Left ventricle myocardium inferior (tissue), 1 donor: ENCODE measurements around the gene CASP10. TPM values are rescaled to one million over a fixed set of nuclear protein-coding genes. Genes with fewer than 3 reads are reported as not detected.

Experiments used
- DNase-seq: peaks from one replicate; pipeline ENCODE4 v3.0.0-alpha.2; 2020
- H3K27ac ChIP-seq: fragments of 200-600 bp; replicated peaks from 2 replicates; pipeline ENCODE4 v1.8.0; 2021
- H3K27me3 ChIP-seq: fragments of 200-600 bp; 2 replicates; pipeline ENCODE4 v1.8.0; 2021; ENCODE audit warnings: low read depth
- H3K36me3 ChIP-seq: fragments of 200-600 bp; 2 replicates; pipeline ENCODE4 v1.8.0; 2021
- H3K4me1 ChIP-seq: fragments of 200-600 bp; 2 replicates; pipeline ENCODE4 v1.8.0; 2021
- H3K4me3 ChIP-seq: fragments of 200-600 bp; 2 replicates; pipeline ENCODE4 v1.8.0; 2021; ENCODE audit warnings: mild to moderate bottlenecking, moderate library complexity
- H3K9me3 ChIP-seq: fragments of 200-600 bp; replicated peaks from 2 replicates; pipeline ENCODE4 v1.8.0; 2021
- intact Hi-C: fragments of 100-400 bp; cut with micrococcal nuclease; formaldehyde crosslinking; loops from one replicate; pipeline ENCODE4 v1.11.0; 2022
- total RNA-seq: library from RNA; stranded (reverse); fragmentation: NEBNext Ultra II Directional; extraction: Animal tissue kit (Norgen Biotek cat#: 25700); gene quantifications from one replicate; pipeline ENCODE4 v1.2.1, GENCODE V29; 2021
- TF ChIP-seq, protein P1 (sequence below): fragments of 200-600 bp; IDR thresholded peaks from 2 replicates; pipeline ENCODE4 v1.8.0; 2021; ENCODE audit warnings: antibody characterized with exemption, mild to moderate bottlenecking, borderline replicate concordance
- donor health status: DM: no; HTN: yes; CAD: no; lungs with severe emphysema.

Gene CASP10
- total RNA-seq, 1 donor from 2014 or later: 5.4 TPM

- Histone ChIP-seq H3K27ac (no peak overlapping the region), H3K27me3 (no peaks in the 10 kb centered on the region), H3K36me3 (no peaks in the 10 kb centered on the region), H3K4me1 (peaks cover 5% of the 10 kb centered on the region), H3K9me3 (peaks cover 10% of the 10 kb centered on the region), H3K4me3 (no peak overlapping the region)
- TF ChIP-seq, protein P1, sequence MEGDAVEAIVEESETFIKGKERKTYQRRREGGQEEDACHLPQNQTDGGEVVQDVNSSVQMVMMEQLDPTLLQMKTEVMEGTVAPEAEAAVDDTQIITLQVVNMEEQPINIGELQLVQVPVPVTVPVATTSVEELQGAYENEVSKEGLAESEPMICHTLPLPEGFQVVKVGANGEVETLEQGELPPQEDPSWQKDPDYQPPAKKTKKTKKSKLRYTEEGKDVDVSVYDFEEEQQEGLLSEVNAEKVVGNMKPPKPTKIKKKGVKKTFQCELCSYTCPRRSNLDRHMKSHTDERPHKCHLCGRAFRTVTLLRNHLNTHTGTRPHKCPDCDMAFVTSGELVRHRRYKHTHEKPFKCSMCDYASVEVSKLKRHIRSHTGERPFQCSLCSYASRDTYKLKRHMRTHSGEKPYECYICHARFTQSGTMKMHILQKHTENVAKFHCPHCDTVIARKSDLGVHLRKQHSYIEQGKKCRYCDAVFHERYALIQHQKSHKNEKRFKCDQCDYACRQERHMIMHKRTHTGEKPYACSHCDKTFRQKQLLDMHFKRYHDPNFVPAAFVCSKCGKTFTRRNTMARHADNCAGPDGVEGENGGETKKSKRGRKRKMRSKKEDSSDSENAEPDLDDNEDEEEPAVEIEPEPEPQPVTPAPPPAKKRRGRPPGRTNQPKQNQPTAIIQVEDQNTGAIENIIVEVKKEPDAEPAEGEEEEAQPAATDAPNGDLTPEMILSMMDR: no peak
- intact Hi-C loops: no loop called here
- no peak for DNase-seq
Measured at GRCh38 chr2:201242571-201243277, 59.8 kb downstream of the CASP10 start.

DNA sequence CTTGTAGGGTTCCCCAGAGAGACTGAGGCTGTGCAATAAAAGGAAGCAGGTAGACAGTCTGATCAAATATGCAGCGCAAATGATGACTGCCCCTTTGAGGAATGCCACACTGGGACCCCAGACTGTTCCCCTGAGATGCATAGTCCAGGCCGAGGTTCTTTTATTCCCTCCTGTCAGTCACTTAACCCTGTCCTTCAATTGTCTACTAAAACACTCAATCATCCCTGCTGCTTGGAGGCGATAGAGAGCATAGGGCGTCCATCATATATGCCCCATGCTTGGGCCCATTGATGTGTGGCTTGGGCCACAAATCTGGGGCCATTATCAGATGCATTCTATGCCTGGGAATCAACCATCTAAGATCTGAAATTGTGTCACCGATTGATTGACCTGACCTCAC is 61.9 kb downstream of the CASP10 start:
- Histone ChIP-seq H3K4me3 (no peak overlapping the region), H3K4me1 (no peaks in the 10 kb centered on the region), H3K27ac (no peak overlapping the region), H3K27me3 (no peaks in the 10 kb centered on the region), H3K9me3 (peaks cover 10% of the 10 kb centered on the region), H3K36me3 (no peaks in the 10 kb centered on the region)
- no peak for DNase-seq
- intact Hi-C loops: no loop called here
- TF ChIP-seq, protein P1: no peak

GRCh38 chr2:201246280-201246679 is 63.3 kb downstream of the CASP10 start:
- Histone ChIP-seq H3K27ac (no peak overlapping the region), H3K4me3 (no peak overlapping the region), H3K36me3 (no peaks in the 10 kb centered on the region), H3K4me1 (no peaks in the 10 kb centered on the region), H3K9me3 (peaks cover 10% of the 10 kb centered on the region), H3K27me3 (no peaks in the 10 kb centered on the region)
- TF ChIP-seq, protein P1: no peak
- DNase-seq: no peak
- intact Hi-C loops: no loop called here

- Histone ChIP-seq H3K27ac (no peak overlapping the region), H3K4me3 (no peak overlapping the region), H3K27me3 (no peaks in the 10 kb centered on the region), H3K9me3 (no peaks in the 10 kb centered on the region), H3K36me3 (no peaks in the 10 kb centered on the region), H3K4me1 (no peaks in the 10 kb centered on the region)
- TF ChIP-seq, protein P1: no peak
- intact Hi-C loops: no loop called here
- no peak for DNase-seq
Measured at GRCh38 chr2:201248288-201248844, 65.4 kb downstream of the CASP10 start.

DNA sequence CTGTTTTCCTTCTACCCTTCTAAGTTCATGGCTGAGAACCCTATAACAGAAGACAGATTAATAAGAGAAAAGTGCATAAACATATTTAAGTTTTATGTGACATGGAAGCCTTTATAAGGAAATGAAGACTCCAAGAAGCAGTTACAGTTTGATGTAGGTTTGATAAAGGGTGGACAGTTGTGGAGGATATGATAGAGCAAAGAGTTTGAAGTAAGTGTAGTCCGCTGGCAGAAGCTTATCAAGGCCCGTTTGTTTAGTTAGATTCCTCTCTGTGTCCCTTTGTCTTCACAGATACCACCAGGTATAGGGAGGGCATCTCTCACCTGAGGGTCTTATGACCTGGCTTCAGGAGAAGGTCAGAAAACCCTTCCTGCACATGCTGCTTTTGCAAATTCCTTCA is 66.9 kb downstream of the CASP10 start:
- intact Hi-C loops: no loop called here
- TF ChIP-seq, protein P1: no peak
- no peaks in the 10 kb centered on the region for H3K9me3 ChIP-seq
- no peak overlapping the region for H3K27ac ChIP-seq
- no peaks in the 10 kb centered on the region for H3K27me3 ChIP-seq
- H3K36me3 ChIP-seq: no peaks in the 10 kb centered on the region
- no peak for DNase-seq
- no peak overlapping the region for H3K4me3 ChIP-seq
- H3K4me1 ChIP-seq: no peaks in the 10 kb centered on the region
